GM12873 (cell line): ENCODE results near the gene RPS16.

ENCODE experiments used
- CTCF ChIP-seq: IDR thresholded peaks from 2 replicates; pipeline ENCODE4 v1.5.1; 2012; ENCODE audit warnings: low read depth, mild to moderate bottlenecking, moderate library complexity, low read length, control low read depth; ENCODE audit not compliant: insufficient read depth; ENCODE audit errors: missing control alignments

RPS16 gene

GRCh38 chr19:39474139-39474620 lies 38.4 kb upstream of the RPS16 start:
- TF ChIP-seq CTCF, result peak; percentile 85

GRCh38 chr19:39473443-39473960 lies 37.8 kb upstream of the RPS16 start:
- no peak for TF ChIP-seq CTCF

GRCh38 chr19:39472746-39473442 lies 37.1 kb upstream of the RPS16 start:
- no peak for TF ChIP-seq CTCF

GRCh38 chr19:39471756-39472536 lies 36.2 kb upstream of the RPS16 start:
- no peak for TF ChIP-seq CTCF

- TF ChIP-seq CTCF, result no peak
Measured at GRCh38 chr19:39470724-39471339, 35.1 kb upstream of the RPS16 start.

- no peak for TF ChIP-seq CTCF
Measured at GRCh38 chr19:39469567-39469966, 33.8 kb upstream of the RPS16 start.

GRCh38 chr19:39469036-39469435 lies 33.3 kb upstream of the RPS16 start:
- no peak for TF ChIP-seq CTCF
